GM21360 (cell line): ENCODE data around the gene FRMD5.
A peak's percentile ranks its signal among the peaks of the same experiment; 100 is the strongest.
"Not testable (repeated sequence)": the region's sequence is repeated elsewhere in the genome, so short reads cannot be mapped to it uniquely, and the experiment has no call there.

Source experiments
- ATAC-seq: cut with Tn5 transposase; IDR thresholded peaks from one replicate; pipeline ENCODE4 v1.9.1; 2021; ENCODE audit warnings: mild to moderate bottlenecking, moderate library complexity; ENCODE audit not compliant: unreplicated experiment

Gene FRMD5

GRCh38 chr15:44195151-44195740 is at the start of gene FRMD5:
Gene FRMD5 (minus strand): TSS chr15:44195271.
- ATAC-seq, result peak; percentile 93

GRCh38 chr15:44243829-44244228 is 48.8 kb upstream of the FRMD5 start:
- no peak for ATAC-seq

DNA sequence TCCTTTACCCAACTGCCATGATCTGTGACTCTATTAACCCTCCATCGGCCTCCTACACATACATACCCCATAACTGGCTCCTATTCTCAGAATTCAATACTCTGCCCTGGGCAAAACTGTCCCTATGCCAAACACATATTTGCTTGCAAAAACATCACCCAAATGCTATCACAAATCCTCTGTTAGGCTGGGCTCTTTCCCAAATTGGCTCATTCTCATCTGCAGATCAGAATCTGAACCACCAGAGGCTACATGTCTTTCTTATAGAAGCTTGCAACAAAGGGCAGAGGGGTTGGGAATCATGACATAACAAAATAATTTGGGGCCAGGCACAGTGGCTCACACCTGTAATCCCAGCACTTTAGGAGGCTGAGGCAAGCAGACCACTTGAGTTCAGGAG is 48.1 kb upstream of the FRMD5 start:
- ATAC-seq, result no peak

GRCh38 chr15:44231842-44232241 is 36.8 kb upstream of the FRMD5 start:
- no peak for ATAC-seq

GRCh38 chr15:44229301-44229700 is 34.2 kb upstream of the FRMD5 start:
- ATAC-seq, result not testable (repeated sequence)

- no peak for ATAC-seq
These were observed 32.5 kb upstream of the FRMD5 start for GRCh38 chr15:44227584-44227983.

- not testable (repeated sequence) for ATAC-seq
These were observed 31.9 kb upstream of the FRMD5 start for GRCh38 chr15:44227001-44227400.

- no peak for ATAC-seq
These were observed 27.4 kb upstream of the FRMD5 start for GRCh38 chr15:44222478-44222877.

DNA sequence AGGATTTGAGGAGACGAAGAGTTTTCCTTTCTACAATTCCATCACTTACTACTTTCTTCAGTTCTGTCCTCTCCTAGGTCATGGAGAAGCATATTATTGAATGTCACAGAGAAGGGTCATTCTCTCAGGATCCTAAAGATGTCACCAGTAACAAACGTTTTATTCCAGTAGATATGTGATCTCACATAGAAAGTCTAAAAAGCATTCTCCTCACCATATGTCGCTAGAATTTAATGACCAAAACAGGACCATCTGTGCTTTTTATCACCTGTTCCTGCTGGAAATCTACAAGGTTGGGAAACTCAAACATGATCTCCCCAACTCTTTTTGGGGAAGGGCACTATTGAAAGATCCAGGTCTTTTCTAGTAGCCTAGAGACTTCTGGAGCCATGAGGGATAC is 24.0 kb upstream of the FRMD5 start:
- ATAC-seq, result no peak

- ATAC-seq, result no peak
These were observed 21.9 kb upstream of the FRMD5 start for GRCh38 chr15:44216958-44217357.

DNA sequence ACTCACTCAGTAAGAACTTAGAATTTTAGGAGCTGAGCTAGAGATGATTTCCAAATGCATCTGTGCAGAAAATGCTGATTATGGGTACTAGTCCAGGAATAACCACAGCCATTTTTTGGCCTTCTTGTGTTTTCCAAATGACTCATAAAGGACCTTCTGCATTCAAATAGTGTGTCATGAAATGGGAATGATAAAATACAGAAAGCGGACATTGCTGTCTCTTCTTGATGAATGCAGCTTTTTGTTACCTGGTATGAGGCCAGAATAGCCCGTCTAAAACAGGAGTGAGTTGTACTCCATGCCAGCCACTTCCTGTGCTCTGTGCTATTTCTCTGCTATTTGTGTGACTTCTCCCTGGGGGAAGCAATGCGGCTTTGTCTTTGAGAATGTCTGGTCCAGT is 20.5 kb upstream of the FRMD5 start:
- no peak for ATAC-seq

DNA sequence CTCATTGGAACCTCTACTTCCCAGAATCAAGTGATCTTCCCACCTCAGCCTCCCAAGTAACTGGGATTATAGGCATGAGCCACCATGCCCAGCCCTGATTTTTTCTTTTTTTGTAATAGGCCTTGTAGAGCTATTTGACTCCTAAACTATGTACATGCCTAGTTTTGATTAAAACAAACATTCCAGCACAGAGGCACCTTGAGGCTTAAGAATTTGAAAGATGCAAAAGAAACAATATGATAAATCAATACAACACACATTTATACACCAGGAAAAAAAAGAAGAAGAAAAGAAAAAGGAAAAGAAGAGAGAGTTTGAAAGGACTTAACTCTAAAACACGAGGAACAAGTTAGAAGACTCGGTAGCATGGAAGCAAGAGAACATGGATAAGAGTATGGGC is 13.9 kb upstream of the FRMD5 start:
- ATAC-seq, result no peak

DNA sequence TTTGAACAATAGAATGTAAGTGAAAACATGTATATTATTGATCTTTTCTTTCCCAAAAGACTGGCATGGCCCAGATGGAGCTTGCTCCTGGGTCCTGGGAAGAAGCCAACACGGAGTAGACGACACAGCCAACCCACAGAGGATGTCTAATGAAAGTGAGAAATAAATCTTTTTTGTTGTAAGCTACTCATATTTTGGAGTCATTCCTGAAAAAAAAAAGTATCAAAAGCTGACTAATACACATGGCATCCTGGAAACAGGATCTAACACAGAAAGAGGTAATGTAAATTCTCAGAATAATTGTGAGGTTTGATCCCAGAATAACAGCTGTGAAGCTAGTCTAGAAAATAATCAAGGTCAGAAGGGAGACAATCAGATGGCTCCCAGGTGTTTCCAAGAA is 12.6 kb upstream of the FRMD5 start:
- no peak for ATAC-seq

DNA sequence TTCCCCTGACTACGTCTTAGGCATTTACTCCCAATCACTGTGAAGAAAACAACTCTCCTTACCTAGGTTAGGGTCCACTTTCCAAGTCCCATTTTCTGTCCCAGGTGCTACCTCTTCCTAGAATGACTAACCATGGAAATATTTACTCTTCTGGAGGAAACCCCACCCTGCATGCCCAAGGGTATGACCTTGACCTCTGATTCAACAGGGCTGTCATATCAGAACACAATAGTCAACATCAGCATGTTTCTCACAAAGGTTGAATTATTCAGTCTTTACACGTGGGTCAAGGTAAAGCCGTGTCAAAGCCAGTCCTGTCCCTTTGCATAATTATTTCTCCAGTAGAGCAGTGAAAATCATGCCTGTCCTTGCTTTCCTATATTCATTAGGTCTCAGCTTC is 4.3 kb upstream of the FRMD5 start:
- ATAC-seq, result no peak

DNA sequence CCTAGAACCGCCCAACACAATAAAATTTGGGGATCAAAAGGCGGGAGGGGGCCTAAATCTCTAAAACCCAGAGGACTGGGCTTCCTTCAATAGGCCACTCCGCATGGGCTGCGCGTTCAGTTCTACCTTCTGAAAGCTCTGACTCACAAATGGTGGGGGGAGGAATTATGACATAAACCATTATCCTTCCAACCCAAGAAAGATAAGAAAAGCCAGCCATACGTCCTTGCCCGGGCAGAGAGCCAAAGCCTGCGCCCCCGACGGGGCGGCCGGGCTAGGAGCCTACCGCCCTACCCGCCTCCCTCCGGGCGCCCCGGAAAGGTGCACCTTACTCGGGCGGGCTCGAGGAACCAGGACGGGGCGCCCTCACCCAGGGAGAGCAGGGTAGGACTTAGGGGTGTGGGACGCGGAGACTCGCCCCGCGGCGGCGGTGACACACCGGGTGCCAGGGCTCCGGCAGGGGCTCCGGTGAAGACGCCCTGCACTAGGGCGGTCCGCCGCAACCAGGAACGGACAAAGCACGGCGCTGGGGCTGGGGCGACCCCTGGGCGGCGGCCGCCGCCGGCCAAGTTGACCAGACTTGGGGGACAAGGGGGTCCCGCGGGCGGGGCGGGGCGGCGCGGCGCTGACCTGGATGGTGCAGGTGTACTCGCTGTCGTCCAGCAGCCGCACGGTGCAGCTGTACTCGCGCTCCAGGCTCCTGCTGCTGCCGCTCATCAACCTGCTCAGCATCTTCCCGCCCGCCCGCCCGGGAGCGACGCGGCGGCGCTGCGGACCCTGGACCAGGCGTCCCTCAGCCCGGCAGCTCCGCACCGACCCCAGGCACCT is 534 bp downstream of the FRMD5 start:
- peak; percentile 7 for ATAC-seq

- ATAC-seq, result no peak
These were observed 1.3 kb downstream of the FRMD5 start for GRCh38 chr15:44193651-44194322.

DNA sequence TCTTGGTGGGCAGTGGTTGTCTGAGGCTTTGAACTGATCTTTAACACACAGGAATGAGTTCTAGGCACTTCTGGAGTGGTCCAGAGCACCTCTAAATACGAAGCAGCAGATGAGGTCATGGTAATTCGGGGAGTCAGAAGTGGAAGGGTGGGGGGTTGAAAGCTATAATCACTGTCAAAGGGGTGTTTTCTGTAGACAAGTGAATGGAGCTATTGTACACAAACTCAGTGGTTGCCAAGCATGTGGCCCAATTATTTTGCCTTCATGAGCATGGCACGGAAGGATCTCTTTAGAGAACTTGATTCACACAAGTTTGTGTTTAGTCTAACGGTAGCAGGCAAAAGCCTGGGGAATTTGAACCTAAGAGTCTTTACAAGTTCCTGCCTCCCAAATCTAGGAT is 6.3 kb downstream of the FRMD5 start:
- no peak for ATAC-seq

DNA sequence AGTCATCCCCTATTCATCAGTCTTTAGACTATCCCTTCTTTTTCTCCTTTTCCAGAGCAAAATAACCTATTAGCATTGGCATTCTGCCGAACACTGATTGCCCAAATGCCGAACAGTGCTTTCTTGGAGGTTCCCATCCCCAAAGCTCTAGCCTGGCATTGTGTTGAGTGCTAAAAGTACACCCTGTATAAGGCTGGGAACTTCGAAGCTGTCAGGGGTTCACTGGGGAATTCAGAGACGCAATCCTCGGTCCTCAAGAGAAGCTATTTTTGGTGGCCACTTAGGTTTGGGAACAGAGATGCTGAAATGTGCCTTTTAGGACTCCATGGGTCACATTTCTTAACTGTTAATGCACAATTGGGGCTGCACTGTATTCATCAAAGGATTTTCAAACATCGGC is 8.4 kb downstream of the FRMD5 start:
- no peak for ATAC-seq

DNA sequence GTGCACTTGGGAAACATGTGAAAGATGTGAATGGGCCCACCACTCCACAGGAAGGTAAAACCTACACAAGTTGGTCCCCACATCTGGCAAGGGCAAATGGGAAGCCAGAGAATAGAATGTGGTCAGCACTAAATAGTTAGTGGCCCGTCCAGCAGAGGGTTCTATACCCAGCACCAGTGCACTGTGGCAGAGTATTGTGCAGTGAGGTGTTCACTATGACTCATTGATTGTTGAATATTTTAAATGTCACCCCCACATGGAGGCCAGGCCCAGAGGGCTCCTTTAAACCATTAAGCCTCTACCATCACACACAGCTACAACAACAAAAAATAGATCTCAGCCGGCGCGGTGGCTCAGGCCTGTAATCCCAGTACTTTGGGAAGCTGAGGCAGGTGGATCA is 11.7 kb downstream of the FRMD5 start:
- ATAC-seq, result no peak

DNA sequence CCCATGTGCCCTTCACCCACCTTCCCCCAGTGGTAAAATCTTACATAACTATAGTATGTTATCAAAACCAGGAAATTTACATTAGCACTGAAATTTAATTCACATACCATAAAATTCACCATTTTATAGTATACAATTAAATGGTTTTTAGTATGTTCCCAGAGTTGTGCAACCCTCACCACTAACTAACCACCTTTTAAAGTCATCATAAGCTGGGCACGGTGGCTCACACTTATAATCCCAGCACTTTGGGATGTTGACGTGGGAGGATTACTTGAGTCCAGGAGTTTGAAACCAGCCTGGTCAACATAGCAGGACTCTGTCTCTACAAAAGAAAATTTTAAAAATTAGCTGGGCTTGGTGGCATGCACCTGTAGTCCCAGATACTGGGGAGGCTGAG is 13.7 kb downstream of the FRMD5 start:
- ATAC-seq, result no peak

GRCh38 chr15:44177139-44177538 is 17.9 kb downstream of the FRMD5 start:
- ATAC-seq, result no peak

DNA sequence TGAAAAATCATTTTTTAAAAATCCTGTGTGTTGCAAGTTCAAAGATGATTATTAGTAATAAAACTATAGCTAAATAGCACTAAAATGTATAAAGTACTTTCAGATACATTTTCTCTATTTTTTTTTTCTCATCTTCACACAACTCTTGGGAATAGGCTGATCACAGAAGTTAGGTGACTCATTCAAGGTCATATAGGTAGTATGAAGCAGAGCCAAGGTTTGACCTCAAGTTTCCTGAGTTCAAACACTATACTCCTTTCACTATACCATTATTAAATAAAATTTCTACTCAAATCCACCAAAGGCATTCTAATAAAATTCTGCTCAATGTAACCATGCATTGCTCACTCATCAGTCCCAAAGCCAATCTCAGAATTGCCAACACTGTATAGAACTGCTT is 21.3 kb downstream of the FRMD5 start:
- ATAC-seq, result no peak
